GM19351 (cell line): ENCODE data around the gene CUL3.
"Not testable (repeated sequence)": the region's sequence is repeated elsewhere in the genome, so short reads cannot be mapped to it uniquely, and the experiment has no call there.

Experiments
- ATAC-seq: cut with Tn5 transposase; IDR thresholded peaks from one replicate; pipeline ENCODE4 v1.9.1; 2021; ENCODE audit warnings: mild to moderate bottlenecking, moderate library complexity; ENCODE audit not compliant: unreplicated experiment

CUL3 gene

GRCh38 chr2:224545884-224546644 is 39.1 kb downstream of the CUL3 start:
- peak; percentile 59 for ATAC-seq

DNA sequence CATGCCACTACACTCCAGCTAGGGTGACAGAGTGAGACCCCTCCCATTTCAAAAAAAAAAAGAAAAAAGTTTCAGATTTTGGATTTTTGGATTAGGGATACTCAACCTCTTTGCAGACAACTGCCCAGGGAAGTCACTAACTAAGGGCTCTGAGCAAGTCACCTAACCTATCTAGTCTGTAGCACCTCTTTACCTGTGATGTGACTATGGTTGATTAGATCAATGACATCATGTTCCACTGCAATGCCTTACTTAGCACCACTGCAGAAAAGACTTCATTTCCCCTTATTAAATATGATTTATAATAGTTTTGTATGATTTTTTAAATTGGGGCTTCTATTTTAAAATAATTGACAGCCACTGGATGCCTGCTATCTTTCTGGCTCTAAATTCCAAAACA is 41.2 kb downstream of the CUL3 start:
- no peak for ATAC-seq

DNA sequence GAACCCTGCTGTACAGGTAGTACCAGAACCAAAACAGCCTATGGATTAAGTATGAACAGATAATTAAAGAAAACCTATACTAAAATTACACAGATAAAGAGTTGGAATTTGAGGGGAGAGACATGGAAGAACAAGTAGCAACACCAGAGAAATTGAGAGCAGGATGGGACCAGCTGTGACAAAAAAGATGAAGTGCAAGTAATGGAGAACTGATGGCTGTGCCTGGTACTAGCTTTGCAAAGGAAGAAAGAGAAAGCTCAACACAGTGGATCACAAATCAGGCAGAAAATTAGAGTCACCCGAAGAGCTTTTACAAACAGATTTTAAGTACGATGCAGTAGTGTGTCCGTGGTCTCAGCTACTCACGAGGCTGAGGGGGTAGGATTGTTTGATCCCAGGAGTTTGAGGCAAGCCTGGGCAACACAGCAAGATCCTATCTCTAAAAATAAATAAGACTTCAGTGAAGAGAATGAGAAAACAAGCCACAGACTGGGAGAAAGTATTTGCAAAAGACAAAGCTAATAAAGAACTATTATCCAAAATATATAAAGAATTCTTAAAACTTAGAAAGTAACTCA is 46.5 kb downstream of the CUL3 start:
- ATAC-seq: no peak

- ATAC-seq: peak; percentile 52
These were observed 52.2 kb downstream of the CUL3 start for GRCh38 chr2:224532931-224533330.

GRCh38 chr2:224532441-224532840 is 52.7 kb downstream of the CUL3 start:
- ATAC-seq: no peak

DNA sequence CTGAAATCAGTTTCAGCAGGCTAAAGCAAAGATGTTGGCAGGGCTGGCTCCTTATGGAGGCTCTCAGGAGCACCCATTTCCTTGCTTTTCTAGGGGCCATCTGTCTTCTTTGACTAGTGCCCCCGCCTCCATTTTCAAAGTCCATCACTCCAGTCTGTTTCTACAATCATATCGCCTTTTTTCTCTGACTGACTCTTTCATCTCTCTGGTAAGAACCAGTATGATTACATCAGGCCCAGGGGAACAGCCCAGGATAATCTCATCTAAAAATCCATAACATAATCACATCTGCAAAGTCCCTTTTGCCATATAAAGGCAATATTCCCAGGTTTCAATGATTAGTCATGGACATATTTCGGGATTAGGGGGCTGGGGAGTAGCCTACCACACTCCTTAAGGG is 57.0 kb downstream of the CUL3 start:
- no peak for ATAC-seq

- ATAC-seq: no peak
These were observed 59.4 kb downstream of the CUL3 start for GRCh38 chr2:224525774-224526173.

DNA sequence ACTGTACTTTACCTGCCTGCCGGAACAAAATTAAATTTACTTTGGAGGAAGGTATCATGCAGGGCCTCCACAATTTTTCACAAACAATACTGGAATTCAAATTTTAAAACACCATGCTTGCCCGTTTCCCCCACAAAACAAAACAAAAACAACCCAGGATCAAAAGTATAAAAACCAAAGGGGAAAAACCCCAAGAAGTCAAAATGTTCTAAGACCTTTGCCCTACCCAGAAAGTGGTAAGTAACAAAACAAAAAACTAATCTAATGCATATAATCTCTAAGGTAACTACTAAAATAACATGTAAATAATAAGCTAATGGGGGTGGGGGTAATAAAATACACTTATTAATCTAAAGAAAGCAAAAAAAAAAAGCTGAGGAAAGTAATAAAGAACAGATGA is 60.5 kb downstream of the CUL3 start:
- no peak for ATAC-seq

DNA sequence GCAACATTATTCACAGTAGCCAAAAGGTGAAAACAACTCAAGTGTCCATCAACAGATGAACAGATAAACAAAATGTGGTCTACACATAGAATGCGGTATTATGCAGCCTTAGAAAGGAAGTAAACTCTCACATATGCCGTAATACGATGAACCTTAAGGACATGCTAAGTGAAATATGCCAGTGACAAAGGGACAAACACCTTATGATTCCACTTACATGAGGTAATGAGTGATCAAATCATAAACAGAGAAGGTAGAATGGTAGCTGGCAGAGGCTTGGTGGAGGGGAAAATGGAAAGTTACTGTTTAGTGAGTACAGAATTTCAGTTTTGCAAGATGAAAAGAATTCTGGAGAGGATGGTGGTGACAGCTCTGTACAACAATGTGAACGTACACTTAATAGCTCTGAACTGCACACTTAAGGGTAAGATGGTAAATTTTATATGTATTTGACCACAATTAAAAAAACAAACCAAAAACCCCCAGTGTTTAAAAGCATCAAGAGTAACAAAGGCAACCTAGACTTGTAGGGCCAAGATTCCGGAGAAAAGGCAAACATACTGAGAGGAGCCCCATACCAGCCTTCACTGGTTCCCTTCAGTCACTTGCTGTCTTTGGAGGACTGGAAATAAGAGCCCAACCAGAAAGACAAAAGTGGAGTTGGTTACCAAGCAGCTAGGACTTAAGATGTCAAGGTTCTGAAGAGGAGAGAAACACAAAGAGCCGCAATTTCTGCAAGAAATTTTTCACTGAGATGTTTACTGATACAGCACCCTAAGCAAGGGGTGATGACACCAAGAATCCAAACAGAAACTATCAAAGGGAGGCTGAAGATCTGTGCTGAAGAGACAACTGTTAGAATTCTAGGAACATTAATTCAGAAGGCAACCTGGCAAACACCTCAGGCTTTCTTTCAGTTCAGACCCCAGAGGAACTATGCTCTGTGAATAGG is 61.3 kb downstream of the CUL3 start:
- ATAC-seq: peak; percentile 26

DNA sequence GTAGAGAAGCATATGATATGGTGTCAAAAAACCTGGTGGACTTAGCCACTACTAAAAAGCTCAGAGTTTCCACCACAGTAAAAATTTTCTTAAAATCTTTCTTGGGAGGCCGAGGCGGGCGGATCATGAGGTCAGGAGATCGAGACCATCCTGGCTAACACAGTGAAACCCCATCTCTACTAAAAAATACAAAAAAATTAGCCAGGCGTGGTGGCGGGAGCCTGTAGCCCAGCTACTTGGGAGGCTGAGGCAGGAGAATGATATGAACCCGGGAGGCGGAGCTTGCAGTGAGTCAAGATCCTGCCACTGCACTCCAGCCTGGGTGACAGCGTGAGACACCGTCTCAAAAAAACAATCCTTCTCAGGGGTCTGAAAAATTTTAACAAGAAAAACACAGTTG is 62.7 kb downstream of the CUL3 start:
- ATAC-seq: not testable (repeated sequence)

- ATAC-seq: peak; percentile 70
These were observed 65.1 kb downstream of the CUL3 start for GRCh38 chr2:224520064-224520463.

DNA sequence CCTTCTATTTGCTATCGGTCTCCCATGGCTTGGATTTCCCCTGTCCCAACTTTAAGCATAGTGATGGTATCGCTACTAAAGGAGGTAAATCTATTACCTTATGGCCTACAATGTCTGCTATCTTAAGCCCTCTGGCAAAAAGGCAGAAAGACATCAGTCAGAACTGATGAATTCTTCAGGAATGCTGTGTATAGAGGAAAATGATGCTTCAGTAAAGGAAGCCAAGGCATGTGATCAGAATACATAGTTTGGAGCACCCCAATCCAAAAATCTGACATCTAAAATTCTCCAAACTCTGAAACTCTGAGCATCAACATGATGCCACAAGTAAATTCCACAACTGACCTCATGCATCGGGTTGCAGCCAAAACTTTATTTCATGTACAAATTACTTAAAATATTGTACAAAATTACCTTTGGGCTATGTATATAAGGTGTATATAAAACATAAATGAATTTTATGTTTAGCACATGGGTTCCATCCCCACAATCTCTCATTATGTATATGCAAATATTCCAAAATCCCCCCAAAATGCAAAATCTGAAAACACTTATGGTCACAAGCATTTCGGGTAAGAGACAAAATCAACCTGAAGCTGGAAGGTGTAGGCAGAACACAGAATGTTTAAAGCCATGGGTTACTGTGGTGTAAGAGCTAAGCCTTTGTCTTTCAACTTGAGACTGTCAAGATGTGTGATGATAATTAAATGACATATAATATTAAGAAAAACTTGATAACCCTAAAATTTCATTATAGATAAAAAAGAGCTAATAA is 66.2 kb downstream of the CUL3 start:
- ATAC-seq: no peak

GRCh38 chr2:224517963-224518362 is 67.2 kb downstream of the CUL3 start:
- no peak for ATAC-seq

GRCh38 chr2:224516393-224516792 is 68.8 kb downstream of the CUL3 start:
- ATAC-seq: not testable (repeated sequence)

GRCh38 chr2:224513991-224514390 is 71.2 kb downstream of the CUL3 start:
- ATAC-seq: no peak

- no peak for ATAC-seq
These were observed 77.4 kb downstream of the CUL3 start for GRCh38 chr2:224507789-224508188.

GRCh38 chr2:224506494-224506893 is 78.7 kb downstream of the CUL3 start:
- no peak for ATAC-seq

GRCh38 chr2:224498991-224499390 is 86.2 kb downstream of the CUL3 start:
- ATAC-seq: no peak

GRCh38 chr2:224492531-224492930 is 92.6 kb downstream of the CUL3 start:
- ATAC-seq: no peak

GRCh38 chr2:224487940-224488339 is 97.2 kb downstream of the CUL3 start:
- ATAC-seq: not testable (repeated sequence)
